NCI-H526 (cell line): ENCODE data around the gene NFKB1.
"Not testable (repeated sequence)": the region's sequence is repeated elsewhere in the genome, so short reads cannot be mapped to it uniquely, and the experiment has no call there.

ENCODE experiments used
- DNase-seq, 2 experiments: peaks; one replicate each; lab custom pipeline; 2025; lab: John Stamatoyannopoulos, UW

The NFKB1 gene

GRCh38 chr4:102566426-102566825 is 65.3 kb downstream of the NFKB1 start:
- no peak for DNase-seq

GRCh38 chr4:102567427-102567826 is 66.3 kb downstream of the NFKB1 start:
- no peak for DNase-seq

- no peak for DNase-seq
Measured at GRCh38 chr4:102569200-102569599, 68.0 kb downstream of the NFKB1 start.

- DNase-seq, result not testable (repeated sequence)
Measured at GRCh38 chr4:102570211-102570610, 69.1 kb downstream of the NFKB1 start.

- DNase-seq, result no peak
Measured at GRCh38 chr4:102572452-102572851, 71.3 kb downstream of the NFKB1 start.

GRCh38 chr4:102574317-102574716 is 73.2 kb downstream of the NFKB1 start:
- DNase-seq, result no peak

GRCh38 chr4:102575369-102576129 is 74.4 kb downstream of the NFKB1 start:
- peak; percentile 21 to 40 for DNase-seq

- DNase-seq, result no peak
Measured at GRCh38 chr4:102578270-102578669, 77.1 kb downstream of the NFKB1 start.

- DNase-seq, result no peak
Measured at GRCh38 chr4:102578819-102579218, 77.7 kb downstream of the NFKB1 start.

GRCh38 chr4:102579794-102580462 is 78.8 kb downstream of the NFKB1 start:
- no peak for DNase-seq

- no peak for DNase-seq
Measured at GRCh38 chr4:102580463-102580842, 79.3 kb downstream of the NFKB1 start.

- DNase-seq, result no peak
Measured at GRCh38 chr4:102584091-102584490, 82.9 kb downstream of the NFKB1 start.

- no peak for DNase-seq
Measured at GRCh38 chr4:102585329-102585728, 84.2 kb downstream of the NFKB1 start.

GRCh38 chr4:102586002-102586643 is 85.0 kb downstream of the NFKB1 start:
- DNase-seq, result no peak

GRCh38 chr4:102586644-102587021 is 85.5 kb downstream of the NFKB1 start:
- no peak for DNase-seq

- DNase-seq, result no peak
Measured at GRCh38 chr4:102589743-102590142, 88.6 kb downstream of the NFKB1 start.

- no peak for DNase-seq
Measured at GRCh38 chr4:102592256-102592655, 91.1 kb downstream of the NFKB1 start.

GRCh38 chr4:102593147-102593546 is 92.0 kb downstream of the NFKB1 start:
- no peak for DNase-seq

GRCh38 chr4:102594000-102594399 is 92.8 kb downstream of the NFKB1 start:
- no peak for DNase-seq

- DNase-seq, result no peak
Measured at GRCh38 chr4:102596532-102596931, 95.4 kb downstream of the NFKB1 start.

- no peak for DNase-seq
Measured at GRCh38 chr4:102598086-102598761, 97.1 kb downstream of the NFKB1 start.

GRCh38 chr4:102598762-102599374 is 97.7 kb downstream of the NFKB1 start:
- no peak for DNase-seq
